ENCODE results near the gene WHAMM.
"Not testable (repeated sequence)": the region's sequence is repeated elsewhere in the genome, so short reads cannot be mapped to it uniquely, and the experiment has no call there.

WHAMM gene

DNA sequence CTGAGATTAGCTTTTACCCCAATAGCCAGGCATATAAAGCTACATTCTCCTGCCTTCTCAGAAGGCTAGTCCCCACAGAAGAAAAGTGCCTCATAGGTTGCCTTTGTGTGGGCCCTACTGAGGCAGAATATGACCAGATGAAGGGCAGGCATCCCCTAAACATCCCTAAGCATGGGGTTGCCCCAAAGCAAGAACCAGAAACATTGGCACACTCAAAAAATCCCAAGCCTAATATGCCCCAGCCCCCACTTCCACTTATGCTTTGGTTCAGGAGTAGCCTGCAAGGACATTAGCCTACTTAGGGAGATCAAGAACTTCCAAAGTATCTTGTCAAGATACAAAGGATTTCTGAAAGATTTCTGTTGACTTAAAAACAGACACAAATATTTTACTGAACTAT lies 29.7 kb downstream of the WHAMM start:
- DNase-seq = no peak

DNA sequence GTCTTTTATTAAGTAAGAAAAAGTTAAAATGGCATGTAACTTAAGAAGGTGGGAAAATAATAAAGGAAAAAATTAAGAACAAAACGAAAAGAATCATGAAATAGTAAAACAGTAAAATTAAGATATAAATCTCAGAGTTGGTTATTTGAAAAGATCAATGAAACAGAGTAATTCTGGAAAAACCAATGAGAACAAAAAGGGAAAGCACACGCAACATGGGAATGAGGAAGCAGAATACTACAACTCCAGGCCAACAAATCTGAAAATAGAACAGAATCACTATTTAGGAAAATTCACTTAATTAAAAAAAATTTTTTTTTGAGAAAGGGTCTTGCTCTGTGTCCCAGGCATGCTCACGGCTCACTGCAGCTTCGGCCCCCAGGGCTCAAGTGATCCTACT lies 30.7 kb downstream of the WHAMM start:
- DNase-seq = no peak

DNA sequence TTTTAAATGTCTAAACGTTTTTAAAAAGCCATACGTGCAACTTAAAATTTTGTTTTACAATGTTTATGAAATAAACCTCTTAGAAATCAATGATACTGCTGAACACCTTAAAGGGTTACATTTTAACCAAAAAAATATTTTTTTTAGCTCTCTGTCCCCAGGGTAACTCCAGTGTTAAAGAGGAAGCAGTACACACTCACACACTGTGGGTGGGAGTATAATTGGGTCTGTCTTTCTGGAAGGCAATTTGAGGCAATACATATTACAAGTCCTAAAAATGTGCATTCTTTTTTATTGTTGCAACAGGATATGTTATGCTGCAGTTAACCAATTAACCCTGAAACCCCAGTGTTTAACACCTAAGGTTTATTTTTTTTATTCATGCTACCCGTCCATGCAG lies 34.1 kb downstream of the WHAMM start:
- DNase-seq = no peak

DNA sequence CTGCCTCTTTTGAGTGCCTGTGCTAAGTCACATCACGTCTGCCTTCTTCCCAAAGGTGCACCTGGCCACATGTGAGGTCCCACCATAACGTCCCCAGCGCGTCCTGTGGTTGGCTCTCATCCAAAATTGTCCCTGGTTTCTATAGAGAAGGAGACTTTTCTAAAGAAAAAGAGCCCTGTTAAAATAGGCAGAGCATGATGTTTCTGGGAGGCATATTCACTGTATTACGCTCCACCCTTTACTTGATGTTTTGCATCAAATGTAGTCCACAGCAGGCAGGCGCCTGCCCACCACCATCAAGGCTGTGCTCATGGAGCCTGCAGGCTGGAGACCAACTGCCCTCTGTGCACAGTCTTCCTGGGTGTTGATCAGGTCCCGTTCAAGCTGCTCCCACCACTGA lies 36.3 kb downstream of the WHAMM start:
- DNase-seq = no peak

DNA sequence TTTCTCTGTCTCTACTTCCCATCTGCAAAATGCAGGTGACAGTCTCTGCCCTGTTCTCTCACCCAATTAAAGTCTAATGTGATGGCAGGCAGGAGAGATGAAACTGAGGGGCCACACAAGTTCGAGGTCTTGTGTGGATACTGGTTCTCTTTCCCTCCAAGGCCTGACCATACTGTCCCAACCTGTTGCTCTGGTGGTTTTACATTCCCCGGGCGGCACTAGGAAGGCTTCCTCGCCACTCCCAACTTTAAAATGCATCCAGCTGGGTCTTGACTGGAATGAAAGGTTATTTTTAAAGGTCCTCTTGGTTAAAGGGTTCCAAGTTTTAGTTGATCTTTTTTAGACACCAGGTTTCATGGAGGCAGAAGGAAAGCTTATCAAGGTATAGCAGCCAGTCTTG lies 37.2 kb downstream of the WHAMM start:
- DNase-seq = no peak

DNA sequence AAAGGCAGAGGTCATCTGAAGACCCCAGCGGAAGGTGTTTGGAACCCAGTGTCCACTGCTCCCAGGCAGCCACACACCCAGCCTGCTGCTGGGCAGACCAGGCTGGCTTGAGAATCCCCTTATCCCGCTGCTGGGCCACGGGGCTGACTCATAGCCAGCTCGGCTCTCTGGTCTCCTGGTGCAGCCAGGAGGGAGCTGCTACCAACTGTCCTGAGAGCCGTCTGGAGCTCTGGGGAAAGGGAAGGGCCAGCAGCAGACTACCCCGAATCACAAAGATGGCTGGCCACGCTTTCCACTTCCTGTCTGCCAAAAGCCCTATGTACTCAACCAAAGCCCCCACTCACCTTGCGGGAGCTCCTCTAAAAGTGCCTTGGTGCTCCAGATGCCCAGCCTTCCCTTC lies 38.3 kb downstream of the WHAMM start:
- no peak for DNase-seq

DNA sequence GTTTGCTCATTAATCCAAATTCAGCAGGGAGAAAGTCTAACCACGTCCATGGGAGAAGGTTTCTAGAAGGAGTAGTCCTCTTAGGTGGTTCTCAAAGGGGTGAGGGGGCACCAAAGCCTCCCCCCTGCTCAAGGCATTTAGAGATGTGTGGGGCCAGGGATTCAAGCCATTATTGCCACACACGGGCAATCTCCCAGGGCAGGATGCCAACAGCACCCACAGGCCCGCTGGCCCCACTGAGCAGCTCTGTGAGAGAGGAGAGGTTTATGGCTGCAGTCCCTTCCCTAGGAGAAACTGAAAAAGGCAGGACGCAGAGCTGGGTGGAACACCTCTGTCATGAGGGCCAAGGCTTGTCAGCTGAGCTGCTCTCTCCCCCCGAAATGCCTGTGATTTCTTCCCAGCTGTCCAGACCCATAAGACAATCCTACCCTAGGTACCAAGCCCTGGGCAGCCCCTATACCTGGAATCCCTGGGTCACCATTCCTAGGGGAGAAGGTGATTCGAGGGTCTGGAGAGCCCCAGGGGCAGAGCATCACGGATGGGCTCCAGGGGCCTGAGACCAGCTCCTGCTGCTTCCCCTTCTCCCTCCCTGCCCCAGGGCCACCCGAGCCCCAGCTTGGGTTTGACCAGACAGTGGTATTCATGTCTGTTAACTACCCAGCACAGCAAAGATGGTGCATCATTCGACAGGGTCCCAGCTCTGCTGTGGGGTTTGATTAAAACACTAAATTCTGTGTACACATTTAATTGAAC lies 39.0 kb downstream of the WHAMM start:
- no peak for DNase-seq

DNA sequence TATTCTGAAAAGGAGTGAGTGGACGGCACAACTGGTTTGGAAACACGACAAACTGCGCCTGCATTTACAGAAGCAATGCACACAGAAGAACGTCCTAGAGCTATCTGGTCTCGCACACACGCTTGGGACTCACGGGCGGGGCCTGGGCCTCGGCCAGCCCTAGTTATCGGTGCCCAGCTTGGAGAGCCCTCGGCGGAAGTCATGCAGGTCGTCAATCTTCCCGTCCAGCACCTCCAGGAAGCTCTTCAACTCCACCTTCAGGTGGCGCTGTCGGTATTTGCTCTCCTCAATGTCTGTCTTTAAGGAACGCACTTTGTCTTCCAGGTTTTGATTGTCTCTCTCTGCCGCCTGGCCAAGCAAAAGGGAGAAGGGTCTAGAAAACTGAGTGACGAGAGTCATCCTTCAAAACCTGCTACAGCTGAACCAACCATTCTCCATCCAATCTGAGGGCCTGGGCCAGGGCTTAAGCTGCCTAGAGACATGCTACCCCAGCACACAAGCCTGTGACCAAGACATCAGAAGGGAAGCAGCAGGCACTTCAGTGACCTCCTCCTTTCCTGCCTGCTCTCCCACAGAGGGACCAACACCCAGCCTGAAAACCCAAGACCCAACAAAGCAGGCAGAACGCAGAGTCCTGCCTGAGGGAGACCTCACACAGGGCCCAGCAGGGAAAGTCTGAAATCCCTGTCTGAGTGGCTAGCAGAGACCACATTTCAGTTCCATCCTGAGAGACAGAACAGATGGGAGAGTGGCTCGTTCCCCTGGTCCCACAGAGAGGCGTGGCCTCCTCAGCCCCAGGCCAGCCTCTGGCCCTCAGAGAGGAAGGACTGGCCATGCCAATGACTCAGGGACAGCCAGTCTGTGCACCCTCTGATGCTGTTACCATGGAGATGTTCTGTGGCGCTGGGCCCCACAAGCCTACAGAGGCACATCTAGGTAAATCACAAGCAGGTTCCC lies 40.4 kb downstream of the WHAMM start:
- DNase-seq = no peak

DNA sequence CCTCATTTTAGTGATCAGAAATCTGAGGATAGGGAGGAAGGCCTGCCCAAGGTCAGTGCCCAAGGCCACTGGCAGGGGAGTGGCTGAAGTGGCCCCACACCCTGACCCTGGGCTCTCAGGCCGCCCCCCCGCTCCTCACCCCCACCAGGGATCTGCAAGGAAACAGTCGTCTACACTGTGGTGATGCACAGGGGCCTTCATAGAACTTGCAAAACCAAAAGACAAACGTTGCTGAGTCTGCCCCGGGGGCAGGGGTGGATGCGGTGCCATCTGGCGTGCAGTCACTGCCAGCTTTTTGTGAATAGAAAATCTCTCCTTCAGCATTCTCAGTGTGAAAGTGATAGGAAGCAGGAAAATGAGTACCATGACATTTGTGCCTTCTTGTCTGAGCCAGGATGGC lies 41.3 kb downstream of the WHAMM start:
- DNase-seq = no peak

DNA sequence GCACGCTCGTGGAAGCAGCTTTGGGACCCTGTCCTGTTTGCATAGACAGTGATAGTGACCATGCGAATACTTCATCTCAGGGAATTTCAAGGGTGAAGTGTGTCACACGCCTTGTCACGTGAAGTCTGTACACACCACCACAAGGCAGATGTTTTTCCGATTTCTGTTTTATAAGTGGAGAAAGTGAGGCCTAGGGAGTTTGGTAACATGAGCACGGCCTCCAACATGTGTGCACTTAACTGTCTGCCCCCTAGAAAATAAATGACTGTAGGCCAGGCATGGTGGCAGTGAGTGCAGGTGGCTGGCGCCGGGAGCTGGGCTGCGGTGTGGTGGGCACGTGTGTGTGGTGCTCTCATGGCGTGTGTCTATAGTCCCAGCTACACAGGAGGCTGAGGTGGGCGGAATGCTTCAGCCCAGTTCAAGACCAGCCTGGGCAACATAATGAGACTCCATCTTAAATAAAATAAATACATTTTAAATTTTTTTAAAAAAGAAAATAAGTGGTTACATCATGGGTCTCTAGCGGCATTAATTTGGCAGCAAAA lies 42.0 kb downstream of the WHAMM start:
- no peak for DNase-seq

DNA sequence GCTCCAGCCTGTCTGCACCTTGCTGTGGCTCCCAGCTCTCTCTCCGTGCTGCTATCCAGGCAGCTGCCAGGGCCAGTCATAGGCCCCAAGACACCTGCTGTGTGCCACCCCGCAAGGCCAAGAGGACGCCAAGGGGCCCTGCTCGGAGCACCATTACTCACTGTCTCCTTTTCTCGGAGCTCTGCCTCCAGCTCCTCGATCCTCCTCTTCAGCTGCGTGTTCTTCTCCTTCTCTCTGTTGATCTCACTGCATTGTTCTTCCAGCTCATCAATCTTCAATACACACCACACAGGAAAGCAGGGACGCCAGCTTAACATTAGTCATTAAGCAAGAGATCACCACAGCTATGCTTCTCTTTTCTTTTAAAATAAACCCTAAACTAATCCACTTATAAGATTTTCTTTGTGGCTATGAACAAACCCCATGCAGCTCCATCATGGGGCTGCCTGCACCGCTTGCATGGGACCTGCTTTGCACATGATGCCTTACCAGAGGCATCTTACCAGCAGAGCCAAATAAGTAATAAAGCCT lies 42.6 kb downstream of the WHAMM start:
- no peak for DNase-seq

DNA sequence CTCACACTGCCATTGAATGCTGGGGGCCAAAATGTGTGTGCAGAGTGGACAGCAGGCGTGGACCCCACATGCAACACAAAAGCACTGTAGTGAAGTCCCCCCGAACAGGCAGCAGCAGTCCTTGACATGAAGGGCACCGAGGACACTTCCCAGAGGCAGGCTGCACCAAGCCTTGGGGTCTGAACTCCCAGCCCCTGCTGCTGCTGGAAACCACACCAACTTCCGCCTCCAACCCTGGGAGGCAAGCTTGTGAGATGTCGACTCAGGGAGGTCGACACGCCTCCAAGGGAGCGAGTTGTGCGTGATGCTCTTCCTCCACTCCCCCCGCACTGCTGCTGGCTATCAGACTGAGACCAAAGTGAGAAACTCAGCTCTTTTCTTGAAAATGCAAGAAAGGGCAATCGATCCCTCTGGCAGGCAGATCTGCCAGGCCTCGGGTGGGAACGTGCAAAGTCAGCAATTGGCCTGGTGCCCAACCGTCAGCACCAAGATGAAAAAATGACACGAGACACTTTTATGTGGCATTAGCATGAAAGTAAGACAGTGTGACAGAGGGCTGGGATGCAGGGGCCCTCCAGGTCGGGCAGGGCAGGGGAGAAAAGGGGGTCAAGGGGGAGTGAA lies 43.6 kb downstream of the WHAMM start:
- DNase-seq = no peak

DNA sequence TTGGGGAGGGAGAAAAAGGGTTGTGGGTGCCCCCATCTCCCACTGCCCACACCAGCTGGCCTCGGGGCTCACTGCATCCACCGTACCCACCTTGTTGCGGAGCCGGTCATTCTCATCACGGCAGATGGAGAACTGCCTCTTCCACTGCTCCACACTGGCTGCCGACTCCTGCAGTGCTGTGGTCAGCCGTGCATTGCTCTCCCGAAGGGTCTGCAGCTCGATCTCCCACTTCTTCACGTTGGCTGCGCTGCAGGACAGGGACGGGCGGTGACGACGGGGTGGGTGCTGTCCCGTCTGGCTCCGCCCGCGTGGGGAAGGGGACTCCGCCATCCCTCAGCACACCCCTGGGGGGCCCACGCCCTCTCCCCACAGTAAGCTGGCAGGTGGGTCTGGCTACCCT lies 45.1 kb downstream of the WHAMM start:
- DNase-seq = no peak

DNA sequence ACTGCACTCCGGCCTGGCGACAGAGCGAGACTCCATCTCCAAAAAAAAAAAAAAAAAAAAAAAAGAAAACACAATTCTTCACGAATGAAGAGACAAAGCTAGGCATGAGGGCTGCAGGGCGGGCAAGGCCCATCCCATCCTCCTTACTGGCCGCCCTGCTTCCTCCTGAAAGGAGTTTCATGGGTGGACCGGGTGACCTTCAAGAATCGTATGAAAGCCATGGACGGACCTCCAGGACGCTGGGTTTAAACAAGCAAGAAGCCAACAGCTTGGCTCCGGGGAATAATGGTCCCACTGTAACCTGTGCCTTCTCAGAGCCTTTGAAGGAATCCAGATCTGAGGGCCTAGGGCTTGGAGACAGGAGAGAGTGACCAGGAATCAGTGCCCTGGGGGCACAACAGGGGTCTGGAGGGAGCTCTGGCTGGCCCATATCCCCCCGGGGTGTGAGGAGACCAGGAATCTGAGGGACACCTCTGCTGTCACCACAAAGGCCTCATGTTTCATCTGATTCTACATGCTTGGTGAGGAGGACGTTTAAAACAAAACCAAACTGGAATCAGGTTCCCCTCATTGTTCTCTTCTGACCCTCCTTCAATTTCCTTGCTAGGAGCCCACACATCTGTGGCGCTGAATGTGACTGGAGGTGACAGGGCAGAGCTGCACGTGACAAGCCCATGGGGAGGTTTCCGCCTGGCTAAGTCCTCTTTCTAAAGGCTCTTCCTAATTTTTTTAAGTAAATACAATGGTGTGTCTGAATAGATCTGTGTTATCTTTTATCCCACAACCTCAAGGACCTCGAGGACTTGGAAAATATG lies 46.1 kb downstream of the WHAMM start:
- DNase-seq = no peak

DNA sequence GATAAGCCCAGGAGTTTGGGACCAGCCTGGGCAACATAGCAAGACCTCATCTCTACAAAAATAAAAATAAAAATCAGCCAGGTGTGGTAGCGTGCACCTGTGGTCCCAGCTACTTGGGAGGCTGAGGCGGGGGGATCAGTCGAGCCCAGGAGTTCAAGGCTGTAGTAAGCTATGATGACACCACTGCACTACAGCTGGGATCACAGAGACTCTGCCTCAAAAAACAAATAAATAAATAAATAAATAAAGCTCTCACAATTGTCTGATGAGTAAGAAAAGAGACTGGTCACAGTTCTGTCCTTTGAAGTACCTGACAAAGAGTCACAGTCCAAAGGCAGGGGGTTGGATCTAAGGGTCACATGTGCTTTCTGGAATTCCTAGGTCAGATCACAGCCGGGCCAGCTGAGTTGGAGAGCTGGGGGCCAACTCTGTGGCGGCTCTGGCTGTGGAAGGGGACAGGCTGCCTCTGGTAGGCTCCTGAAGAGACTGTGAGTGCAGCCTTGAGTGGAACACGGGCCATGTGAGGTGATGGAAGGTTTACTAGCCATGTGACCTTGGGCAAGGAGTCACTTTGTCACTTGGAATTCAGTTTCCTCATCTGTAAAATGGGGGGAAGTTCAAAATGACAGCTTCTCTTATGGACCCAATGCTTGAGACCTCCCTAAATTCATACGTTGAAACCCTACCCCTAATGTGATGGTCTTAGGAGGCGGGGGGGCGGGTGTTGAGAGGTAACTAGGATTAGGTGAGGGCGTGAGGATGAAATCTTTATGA lies 47.2 kb downstream of the WHAMM start:
- DNase-seq = no peak

DNA sequence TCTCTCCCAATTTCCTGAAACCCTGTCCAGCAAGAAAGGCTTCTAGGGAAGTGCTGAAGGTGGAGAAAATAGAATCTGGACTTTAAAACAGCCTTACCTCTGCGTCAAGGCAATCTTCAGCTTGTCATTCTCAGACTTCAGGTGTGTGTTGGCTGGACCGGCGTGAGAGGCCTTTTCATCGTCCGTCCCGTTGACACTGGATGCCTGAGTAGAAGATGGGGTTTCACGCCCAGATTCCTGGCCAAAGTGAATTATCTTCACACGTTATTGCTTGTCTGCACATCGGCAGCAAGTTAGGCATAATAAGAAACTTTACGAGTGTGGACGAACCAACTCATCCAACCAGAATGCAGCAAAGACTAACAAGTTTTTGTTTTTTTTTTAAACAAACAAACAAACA lies 49.5 kb downstream of the WHAMM start:
- DNase-seq = no peak

DNA sequence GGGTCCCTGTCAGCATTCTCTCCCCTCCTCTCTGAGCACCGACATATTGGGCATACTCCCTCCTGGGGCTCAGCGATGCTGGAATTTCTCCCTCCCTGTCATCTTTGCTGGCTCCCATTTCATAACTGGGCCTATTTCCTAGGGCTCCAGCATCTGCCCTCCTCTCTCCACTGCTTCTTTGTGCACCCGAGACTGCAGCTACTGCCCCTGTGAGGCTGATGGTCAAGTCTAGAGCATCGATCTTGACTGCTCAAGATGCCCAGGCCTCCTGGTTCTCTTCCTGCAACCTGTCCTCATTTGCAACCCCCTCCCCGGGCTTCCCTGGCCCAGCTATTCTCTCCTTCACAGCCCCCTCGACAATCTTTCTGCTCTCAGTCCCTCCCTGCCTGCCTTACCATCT lies 53.5 kb downstream of the WHAMM start:
- DNase-seq = no peak

DNA sequence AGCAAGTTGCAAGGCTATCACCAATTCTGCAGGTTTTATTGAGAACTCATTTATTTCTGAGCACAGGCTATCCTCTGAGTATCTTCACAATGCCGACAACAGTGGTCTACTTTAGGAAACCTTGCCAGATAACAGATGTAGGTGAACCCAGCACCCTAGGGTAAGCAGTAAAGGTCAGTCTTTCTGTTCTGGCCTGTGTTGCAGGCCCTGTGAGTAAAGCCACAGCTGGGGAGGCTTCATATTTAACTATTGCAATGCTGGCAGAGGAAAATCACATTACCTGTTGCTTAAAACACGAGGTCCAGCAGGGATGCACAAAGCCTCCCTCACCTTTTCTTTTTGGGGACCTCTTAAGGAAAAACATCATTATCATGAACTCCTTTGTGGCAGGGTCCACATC lies 55.5 kb downstream of the WHAMM start:
- no peak for DNase-seq

DNA sequence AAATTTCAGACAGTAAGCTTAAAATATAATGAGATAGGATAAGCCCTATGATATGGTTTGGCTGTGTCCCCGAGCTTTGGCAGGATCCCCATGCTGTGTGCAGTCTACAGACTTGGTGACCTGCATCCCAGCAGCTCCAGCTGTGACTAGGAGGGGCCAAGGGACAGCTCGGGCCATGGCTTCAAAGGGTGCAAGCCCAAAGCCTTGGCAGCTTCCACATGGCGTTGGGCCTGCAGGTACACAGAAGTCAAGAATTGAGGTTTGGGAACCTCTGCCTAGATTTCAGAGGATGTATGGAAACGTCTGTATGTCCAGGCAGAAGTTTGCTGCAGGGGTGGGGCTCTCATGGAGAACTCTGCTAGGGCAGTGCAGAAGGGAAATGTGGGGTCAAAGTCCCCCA lies 56.2 kb downstream of the WHAMM start:
- not testable (repeated sequence) for DNase-seq

DNA sequence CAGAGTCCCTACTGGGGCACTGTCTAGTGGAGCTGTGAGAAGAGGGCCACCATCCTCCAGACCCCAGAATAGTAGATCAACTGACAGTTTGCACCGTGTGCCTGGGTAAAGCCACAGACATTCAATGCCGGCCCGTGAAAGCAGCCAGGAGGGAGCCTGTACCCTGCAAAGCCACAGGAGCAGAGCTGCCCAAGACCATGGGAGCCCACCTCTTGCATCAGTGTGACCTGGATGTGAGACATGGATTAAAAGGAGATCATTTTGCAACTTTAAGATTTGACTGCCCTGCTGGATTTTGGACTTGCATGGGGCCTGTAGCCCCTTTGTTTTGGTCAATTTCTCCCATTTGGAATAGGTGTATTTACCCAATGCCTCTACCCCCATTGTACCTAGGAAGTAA lies 56.6 kb downstream of the WHAMM start:
- not testable (repeated sequence) for DNase-seq

DNA sequence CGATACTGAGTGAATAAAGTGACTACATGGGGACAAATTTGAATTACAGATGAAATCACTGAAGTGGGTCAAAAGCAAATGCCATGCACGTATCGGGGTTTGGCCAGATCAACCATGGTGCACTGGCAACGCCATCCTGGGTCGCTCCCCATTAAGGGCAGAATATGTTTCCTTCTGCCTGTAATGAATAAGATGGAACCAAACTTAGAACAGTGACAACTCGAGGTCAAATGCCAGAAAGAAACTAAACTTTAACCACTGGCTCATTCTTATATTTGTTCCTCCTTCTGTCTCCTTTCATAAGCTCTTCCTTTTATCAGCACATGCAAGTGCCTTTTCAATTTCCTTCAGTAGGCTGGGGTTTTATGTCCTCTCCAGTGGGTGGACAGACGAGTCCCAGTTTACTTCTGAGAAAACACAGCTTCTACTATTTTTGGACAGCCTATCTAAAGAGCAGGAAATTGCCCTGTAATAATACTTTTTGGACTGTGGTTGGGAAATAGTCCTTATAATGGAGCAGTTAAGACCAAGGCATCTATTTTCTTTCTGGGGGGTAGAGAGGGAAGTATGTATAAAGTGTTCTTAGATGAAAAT lies 61.4 kb downstream of the WHAMM start:
- DNase-seq = no peak
